Measurements from ENCODE around the gene MRPL58.

MRPL58 gene

DNA sequence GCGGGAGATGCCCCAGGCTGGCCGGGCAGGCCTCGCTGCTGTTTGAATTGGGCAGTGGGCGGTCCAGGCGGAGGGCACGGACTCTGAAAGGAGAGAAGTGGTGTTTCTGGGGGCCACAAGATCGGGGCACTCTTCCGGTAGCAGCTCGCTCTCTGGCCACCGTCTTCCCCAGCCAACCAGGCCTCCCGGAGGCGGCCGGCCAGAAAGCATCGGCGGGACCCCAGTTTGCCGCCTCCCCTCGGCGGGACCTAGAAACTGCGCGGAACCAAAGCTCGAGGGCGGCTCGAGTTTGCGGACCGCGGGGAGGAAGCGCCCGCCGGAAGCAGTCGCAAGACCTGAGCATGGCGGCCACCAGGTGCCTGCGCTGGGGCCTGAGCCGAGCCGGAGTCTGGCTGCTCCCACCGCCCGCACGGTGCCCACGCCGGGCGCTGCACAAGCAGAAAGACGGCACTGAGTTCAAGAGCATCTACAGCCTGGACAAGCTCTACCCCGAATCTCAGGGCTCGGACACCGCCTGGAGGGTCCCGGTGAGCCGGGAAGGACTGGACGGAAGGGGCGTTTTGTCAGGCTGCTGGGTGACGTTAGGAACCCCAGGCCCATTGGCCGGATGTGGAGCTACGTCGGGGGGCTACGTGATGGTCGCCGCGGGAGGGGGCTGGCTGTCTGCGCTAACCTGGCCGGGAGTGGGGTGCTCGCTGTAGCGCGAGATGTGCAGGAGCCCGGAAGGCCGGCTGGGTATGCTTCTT is at the start of gene MRPL58:
TSS of gene MRPL58 (plus strand) at position 325 of the 746 bp plus-strand sequence. CDS start at position 342, 17 bp downstream.
- intact Hi-C loops (cut with DNase I): loop anchor here (1.0 to 2.0 kb wide), 2 partner anchors 23 to 52 kb away; no protein-coding TSS in a partner anchor
- peak; percentile 75 to 98 (median 86) for DNase-seq

DNA sequence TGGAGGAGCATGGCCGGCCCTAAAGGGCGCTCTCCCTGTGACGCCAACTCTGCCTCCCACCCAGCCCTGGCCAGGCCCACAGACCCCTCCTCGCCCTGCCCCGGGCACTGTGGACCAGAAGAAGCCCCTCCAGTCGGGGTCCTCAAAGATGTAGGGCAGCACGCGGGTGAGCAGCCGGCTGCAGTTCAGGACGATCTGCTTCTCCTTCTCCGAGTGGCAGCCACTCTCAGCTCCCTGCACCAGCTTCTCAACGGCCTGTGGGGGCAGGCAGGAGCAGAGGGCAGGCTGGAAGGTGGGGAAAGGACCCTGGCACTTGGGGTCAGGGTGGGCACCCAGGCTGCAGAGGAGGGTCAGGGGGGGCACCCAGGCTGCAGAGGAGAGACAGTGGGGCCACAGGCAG is 48.8 kb upstream of the MRPL58 start:
- intact Hi-C loops (cut with DNase I): loop anchor here (10.0 kb wide), 1 partner anchor 241 kb away; the partner anchor contains the start of gene NUP85

DNA sequence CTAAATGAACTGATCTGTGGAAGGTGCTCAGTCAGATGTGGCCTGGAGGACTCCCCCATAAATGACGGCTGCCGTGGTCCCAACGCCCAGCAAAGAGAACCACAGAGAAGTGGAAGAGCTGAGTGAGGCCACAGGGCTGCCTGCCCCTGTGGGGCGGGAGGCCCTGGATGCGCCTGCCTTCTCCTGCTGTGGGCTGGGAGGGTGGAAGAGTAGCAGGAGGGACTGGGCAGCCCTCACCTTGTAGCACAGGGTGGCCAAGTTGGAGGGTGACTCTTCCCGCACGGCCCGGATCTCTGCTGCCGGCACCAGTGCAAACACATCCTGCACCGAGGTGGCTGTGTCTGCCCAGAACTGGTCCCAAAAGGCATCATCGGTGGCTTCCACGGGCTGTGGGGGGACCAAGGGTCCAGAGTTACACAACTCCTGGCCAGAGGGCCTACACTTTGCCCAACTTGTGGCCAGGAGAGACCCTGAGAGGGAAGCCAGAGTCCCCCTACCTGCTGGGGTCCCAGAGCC is 48.2 kb upstream of the MRPL58 start:
- DNase-seq: no peak
- intact Hi-C loops (cut with DNase I): loop anchor here (10.0 kb wide), 1 partner anchor 240 kb away; the partner anchor contains the start of gene NUP85

More for the DNA sequence above, 48.8 kb upstream of the MRPL58 start:
- DNase-seq: no peak

DNA sequence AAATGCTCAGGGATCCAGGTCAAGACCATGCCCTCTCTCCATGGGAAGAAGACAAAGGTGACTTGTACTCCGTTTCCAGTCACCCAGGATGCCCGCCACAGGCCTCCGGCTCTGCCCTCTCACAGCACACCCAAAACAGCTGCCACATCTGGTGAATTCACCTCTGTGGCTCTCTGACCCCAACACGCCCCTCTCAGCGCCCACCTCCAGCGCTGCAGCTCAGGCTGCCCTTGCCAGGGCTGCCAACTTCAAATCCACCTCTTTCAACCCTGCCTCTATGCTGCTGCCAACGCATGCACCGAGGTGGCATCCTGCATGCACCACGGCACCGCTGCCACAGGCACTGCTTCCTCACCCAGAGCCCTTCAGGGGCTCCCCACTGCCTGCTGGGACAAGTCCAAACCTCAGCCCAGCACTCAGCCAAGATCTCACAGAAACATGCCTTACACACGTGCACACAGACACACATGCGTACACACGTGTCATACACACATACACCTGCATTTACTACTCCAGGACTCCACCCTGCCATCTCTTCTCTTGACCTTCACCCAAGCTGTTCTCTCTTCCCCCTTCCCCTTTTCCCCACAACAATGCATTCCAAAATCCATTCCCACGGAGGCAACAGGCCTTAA is 47.4 kb upstream of the MRPL58 start:
- no peak for DNase-seq
- intact Hi-C loops (cut with DNase I): loop anchor here (10.0 kb wide), 1 partner anchor 240 kb away; the partner anchor contains the start of gene NUP85

DNA sequence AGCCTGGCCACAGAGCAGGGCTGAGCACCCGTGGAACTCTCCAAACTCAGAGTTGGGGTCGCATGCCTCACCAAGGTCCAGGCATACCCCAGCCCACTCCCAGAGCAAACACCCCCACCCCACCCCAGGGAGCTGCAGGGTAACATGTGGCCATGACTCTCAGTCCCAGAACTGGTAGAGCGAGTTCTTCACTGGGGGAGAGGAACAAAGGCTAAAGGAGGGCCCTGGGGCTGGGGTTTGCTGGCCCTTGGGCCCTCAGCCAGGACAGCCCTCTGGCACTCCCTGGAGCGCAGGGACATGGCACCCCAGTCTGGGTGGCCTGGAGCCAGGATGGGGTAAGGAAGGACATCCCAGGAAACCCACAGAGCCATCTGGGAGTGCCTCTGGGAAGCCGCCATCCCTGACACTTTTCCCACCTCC is 44.1 kb upstream of the MRPL58 start:
- no peak for DNase-seq
- intact Hi-C loops (cut with DNase I): loop anchor here (10.0 kb wide), 1 partner anchor 236 kb away; the partner anchor contains the start of gene NUP85

DNA sequence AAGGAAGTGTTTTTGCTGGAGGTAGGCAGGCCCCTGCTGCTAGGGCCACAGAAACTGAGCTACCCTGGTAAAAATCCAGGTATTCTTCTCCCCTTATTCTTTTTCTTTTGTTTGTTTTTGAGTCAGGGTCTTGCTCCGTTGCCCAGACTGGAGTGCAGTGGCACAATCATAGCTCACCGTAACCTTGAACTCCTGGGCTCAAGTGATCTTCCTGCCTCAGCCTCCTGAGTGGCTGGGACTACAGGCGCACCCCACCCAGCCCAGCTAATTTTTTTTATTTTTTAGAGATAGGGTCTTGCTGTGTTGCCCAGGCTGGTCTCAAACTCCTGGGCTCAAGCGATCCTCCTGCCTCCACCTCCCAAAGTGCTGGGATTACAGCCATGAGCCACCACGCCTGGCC is 43.0 kb upstream of the MRPL58 start:
- DNase-seq: peak in 1 of 10 donors; percentile 26
- intact Hi-C loops (cut with DNase I): loop anchor here (10.0 kb wide), 1 partner anchor 235 kb away; the partner anchor contains the start of gene NUP85

DNA sequence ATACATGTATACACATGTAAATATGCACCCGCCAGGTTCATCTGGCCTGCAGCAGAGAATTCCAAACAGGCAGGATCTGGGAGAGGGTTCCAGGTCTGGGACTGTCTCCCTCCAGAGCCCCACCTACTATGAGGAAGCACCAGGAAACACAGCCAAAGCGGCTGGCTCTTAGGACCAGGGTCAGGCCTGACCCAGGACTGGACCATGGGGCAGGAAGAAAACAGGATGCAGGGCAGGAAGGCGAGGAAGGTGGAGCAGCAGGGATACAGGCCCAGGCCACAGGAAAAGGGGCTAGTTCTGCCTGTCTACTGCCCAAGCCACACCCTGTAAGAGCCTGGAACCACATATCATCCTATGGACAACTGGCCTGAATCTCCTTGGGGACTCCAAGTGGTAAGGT is 42.1 kb upstream of the MRPL58 start:
- DNase-seq: no peak
- intact Hi-C loops (cut with DNase I): no loop called here

DNA sequence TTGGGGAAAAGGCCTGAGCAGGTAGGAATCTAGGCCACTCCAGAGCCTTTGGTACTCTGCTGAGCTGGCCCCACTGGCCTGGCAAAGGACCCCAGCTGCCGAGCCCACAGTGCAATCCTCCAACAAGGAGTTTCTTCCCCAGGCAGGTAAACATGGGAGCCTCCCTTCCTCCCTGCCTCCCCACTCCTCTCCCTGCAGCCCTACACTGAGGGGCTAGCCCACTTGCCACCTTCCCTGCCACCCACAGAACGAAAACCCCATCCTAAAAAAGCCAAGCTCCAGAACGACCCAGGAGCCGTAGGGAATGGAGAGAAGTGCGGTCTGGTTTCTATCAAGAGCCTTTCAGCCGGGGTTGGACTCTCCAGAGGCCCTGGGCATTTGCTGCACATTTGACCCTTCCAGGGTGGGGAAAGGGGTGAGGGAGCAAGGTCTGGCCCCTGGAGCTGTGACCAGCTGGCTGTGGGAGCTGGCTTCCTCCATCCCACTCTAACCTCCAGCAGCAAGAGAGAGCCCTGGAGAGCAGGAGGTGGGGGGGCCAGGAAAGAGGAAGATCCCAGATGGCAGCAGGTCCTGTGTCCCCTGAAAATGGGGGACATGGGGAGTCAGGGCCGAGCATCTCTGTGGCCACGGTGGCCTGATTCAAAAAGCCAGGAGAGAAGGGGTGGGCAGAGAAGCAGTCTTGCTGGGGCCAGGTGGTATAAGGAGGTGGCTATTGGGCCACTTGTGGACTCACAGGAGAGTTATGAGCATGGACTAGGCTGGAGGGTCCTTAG is 41.2 kb upstream of the MRPL58 start:
- intact Hi-C loops (cut with DNase I): no loop called here
- DNase-seq: no peak

DNA sequence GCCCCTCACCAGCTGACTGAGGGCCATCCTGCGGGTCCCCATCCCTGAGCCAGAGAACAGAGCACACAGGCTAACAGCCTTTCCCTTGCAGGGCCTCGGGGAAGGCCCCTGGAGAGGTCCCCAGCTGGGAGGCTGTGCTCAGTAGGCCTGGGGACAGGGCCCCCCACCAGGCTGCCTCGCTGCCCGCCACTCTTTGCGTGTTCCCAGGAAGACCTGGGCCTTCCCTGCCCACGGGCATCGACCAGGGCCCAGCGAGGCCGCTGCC is 40.7 kb upstream of the MRPL58 start:
- intact Hi-C loops (cut with DNase I): no loop called here

DNA sequence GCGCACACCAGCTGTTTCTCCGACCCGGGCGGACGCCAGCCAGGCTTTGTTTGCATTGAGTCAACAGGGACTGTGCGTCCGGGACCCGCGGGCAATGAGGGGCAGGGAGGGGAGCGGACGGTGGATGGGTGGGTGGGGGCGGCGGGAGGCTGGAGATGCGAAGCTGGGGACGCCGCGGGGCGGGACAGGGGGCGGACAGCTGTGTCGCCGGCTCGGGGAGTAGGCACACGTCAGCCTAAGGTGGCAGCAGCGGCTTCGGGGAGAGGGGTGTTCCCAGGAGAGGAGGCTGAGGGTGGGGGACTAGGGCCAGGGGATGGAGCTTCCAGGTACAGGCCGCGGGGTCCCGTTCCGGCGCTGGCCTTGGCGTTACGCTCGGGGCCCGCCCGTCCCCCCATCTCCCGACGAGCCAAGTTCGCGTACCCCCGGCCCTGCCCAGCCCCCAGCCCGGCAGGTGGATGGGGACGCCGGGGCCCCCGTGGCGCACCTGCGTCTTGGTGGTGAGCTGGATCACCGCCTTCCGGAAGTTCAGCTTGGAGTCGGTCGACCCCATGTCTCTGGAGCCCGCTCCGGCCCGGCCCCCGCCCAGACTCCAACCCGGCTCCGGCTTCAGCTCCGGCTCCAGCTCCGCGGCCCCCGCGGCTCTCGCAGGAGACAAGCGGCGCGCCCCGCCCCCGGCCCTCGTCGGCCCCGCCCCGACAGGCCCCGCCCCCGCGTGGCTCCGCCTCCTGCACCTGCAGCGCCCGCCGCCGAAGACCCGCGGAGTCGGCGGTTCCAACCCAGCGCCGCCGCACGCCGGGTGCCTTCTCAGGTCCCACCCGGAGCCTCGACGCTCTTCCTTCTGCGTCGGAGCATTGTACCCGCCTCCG is 40.1 kb upstream of the MRPL58 start, which contains the start of gene HID1:
TSS of gene HID1 (minus strand) at position 653 of the 866 bp plus-strand sequence. CDS start at position 550, 103 bp downstream.
- peak; percentile 76 to 98 (median 87) for DNase-seq
- intact Hi-C loops (cut with DNase I): no loop called here

More for the DNA sequence above, 40.7 kb upstream of the MRPL58 start:
- DNase-seq: no peak

DNA sequence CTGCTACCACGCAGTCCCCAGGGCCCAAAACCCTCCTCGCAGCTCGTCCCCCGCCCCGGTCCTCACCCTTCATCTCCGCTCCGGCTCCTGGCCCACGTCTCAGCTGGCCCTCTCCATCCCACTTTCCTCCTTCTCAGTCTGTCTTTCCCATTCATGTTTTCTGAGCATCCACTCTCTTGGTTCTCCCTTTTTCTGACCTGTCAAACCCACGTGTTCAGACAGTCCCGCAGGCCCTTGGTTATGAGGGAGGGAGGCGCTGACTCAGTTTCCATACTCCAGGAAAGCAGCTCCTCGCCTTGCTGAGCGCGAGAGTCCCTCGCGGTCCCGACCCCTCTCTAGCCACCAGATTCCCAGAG is 39.5 kb upstream of the MRPL58 start:
- intact Hi-C loops (cut with DNase I): no loop called here
- DNase-seq: no peak

DNA sequence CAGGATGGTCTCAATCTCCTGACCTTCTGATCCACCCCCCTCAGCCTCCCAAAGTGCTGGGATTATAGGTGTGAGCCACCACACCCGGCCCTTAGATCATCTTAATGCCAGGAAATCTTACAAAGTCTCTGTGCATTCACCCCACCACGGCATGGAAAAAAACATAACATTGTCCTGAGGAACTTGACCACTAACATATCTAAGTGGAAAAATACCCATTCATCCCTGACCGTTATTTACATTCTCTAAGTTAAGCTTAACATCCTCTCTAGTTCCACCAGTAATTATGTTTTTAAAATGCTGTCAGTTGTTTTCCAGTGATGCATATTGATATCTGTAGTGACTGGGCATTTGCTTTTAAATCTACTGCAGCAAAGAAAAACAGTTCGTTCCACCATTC is 36.5 kb upstream of the MRPL58 start:
- intact Hi-C loops (cut with DNase I): no loop called here

DNA sequence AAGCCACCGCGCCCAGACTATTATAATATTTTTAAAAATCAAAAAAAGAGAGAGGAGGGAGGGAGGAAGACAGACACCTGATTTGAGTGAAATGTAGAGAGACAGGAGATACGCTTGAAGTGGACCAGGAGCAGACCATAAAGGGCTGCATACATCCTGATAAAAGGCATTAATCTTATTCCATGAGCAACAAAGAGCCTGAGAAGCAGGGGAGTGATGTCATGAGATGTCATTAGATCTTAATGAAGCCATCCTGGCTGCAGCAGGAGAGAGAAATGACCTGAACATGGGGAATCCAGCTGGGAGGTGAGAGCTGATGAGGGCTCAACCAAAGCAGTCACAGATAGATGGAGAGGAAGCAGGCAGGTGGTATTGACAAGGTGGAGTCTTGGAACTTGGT is 34.7 kb upstream of the MRPL58 start:
- DNase-seq: no peak
- intact Hi-C loops (cut with DNase I): no loop called here

More for the DNA sequence above, 36.5 kb upstream of the MRPL58 start:
- no peak for DNase-seq

DNA sequence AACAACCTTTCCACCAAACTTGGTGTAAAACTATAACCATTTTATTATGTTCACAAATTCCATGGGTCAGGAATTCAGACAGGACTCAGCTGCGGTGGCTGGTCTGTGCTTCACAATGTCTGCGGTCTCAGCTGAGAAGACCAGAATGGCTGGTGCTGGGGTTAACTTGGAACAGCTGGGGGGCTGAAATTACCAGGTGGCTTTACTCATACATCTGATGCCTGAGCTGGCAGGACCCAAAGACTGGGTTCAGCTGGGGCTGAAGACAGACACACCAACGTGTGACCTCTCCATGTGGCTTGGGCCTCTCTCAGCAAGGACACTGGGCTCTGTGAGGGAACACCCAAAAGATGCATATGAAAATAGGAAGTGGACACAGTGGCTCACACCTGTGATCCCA is 34.2 kb upstream of the MRPL58 start:
- DNase-seq: no peak
- intact Hi-C loops (cut with DNase I): no loop called here

DNA sequence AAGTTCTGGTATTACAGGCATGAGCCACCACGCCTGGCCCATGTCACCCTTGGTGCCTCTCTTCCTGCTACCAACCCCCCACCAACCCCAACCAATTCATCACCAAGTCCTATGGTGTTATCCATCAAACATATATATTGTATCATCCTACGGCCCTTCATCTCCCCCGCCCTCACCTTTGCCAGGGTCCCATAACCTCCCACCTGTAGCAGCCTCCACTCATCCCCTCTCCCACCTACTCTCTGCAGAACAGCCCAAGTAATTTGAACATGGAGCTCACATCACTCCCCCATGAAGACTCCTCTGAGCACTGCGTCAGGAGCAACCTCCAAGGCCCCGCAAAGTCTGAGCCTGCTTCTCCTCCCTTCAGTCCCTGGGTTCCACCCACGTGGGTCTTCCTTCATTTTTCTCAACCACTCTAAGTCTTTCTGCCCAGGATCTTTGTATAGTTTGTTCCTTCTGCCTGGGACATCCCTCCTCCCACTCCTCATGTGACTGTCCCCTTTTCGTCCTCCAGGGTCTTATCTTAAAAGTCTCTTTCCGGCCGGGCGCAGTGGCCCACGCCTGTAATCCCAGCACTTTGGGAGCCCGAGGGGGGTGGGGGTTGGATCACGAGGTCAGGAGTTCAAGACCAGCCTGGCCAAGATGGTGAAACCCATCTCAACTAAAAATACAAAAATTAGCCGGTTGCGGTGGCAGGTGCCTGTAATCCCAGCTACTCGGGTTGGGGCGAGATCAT is 32.9 kb upstream of the MRPL58 start:
- intact Hi-C loops (cut with DNase I): loop anchor here (10.0 kb wide), 1 partner anchor 55 kb away; no protein-coding TSS in a partner anchor

DNA sequence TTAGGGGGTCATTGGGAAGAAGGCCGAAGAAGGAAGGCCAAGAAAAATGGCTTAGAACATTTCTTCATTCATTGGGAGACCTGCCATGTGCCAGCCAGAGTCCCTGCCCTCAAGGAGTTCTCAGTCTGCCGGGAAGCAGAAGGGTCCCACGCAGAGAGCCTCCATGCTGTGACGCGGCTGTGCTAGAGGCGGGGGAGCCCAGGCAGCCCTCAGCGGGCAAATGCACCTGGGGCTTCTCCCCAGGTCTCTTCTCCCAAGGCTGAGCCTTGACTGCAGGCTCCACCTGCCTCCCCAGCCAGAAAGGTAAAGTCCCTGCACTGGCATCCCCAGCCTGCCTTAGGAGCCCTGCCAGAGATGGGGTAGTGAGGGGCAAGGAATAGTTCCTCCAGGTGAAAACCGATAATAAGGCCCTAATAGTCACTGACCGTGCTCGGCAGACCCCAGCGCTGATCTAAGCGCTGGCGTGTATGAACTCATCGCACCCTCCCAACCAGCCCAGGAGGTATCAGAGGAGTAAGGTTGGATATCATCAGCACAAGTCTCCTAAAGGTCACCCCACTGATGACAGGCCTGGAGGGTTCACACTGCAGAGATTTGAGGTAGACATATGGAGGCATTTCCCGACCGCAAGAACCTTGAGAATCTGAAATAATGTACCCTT is 31.0 kb upstream of the MRPL58 start:
- intact Hi-C loops (cut with DNase I): loop anchor here (10.0 kb wide), 1 partner anchor 53 kb away; no protein-coding TSS in a partner anchor
- peak in 1 of 10 donors; percentile 51 for DNase-seq

More for the DNA sequence above, 32.9 kb upstream of the MRPL58 start:
- DNase-seq: no peak

DNA sequence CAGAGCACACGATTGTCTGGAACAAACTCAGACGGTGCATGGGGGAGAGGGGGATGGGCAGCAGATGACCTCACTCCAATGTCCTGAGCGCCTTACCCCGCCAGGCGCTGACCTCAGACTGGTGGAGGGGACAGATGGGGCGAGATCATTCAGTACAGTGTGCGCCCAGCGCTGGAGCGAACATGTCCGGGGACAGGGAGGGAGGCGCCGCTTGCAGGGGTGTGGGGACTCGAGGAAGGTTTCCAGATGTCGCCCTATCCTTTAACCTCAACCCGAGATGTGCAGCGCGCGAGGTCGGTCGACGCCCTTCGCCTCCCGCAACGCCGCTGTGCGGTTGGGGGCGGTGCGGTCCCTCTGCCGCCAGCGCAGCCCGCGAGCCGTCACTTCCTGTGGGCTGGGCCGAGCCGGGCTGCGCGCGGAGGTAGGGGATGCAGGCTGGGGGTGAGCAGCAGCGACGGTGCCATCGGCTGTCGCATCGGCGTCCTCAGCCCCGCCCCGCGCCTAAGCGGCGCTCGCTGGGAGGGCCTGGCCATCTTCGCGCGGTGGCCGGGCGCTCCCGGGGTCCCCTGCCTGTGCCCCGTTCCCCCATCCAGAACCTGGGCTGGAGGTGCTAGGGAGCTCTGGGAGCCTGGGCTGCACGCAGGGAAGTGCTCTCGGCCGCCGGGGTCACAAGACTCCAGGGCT is 30.3 kb upstream of the MRPL58 start:
- DNase-seq: peak; percentile 84 to 98 (median 88)
- intact Hi-C loops (cut with DNase I): loop anchor here (10.0 kb wide), 1 partner anchor 53 kb away; no protein-coding TSS in a partner anchor

Measured in posterior cingulate gyrus (tissue), 11 donors.